ENCODE data around the gene ZNF490. TPM values are rescaled to one million over a fixed set of nuclear protein-coding genes. Genes with fewer than 3 reads are reported as not detected.

Gene ZNF490
- total and polyA plus RNA-seq, 2 of the 4 experiments (the other 2 are of a cell fraction), result 1.7 to 9.0 TPM

DNA sequence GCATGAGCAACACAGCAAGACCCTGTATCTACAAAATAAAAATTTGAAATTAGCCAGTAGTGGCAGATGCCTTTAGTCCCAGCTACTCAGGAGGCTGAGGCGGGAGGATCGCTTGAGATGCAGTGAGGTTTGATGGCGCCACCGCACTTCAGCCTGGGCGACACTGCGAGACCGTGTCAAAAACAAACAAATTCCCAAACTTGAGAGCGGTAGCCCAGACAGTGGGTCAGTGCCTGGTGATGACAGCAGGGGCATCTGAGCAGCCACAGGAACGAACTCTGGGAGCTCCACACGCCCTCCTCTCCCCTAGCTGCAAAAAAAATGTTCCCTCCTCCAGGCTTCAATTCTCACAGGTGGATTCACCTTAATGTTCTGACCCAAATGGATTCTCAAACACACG, 14.1 kb downstream of the ZNF490 start:
- in situ Hi-C loops (cut with MboI; ENCODE audit: low sequenced_read_pairs) (no loop called here), intact Hi-C loops (cut with micrococcal nuclease) (no loop called here), dilution Hi-C loops (cut with HindIII; ENCODE audit: low sequenced_read_pairs, unreplicated experiment) (no loop called here)
- no peaks in the 10 kb centered on the region; a peak in 3 of 4 replicates for H3K79me1 ChIP-seq (ENCODE audit: low read depth in 1 of 2, low read length in 2 of 2)
- H3K18ac ChIP-seq (ENCODE audit: low read depth, low read length), result no peak overlapping the region
- no peak overlapping the region for H2BK5ac ChIP-seq (ENCODE audit: low read depth, low read length, poor library complexity, severe bottlenecking)
- 89% methylated on average over 9 of the region's 11 CpGs; no CpG with 5 or more reads in 1 of the 2 experiments for WGBS, 2 experiments (ENCODE audit: extremely low coverage in 2 of 2, insufficient read length in 1 of 2)
- no peak overlapping the region for H2AK9ac ChIP-seq (replicated peaks; ENCODE audit: low read depth, low read length, poor library complexity)
- H3K27ac ChIP-seq (ENCODE audit: insufficient read depth, low read length), result no peak overlapping the region
- no peak overlapping the region for H2AFZ ChIP-seq (replicated peaks; ENCODE audit: low read length, poor library complexity)
- H2BK20ac ChIP-seq (ENCODE audit: low read depth, low read length), result no peak overlapping the region
- CTCF ChIA-PET, result no interaction called here
- H4K5ac ChIP-seq (ENCODE audit: low read depth, low read length), result no peak overlapping the region
- no peak overlapping the region for H4K8ac ChIP-seq (ENCODE audit: low read depth in 2 of 2, low read length in 2 of 2)
- no peak overlapping the region for H3K14ac ChIP-seq (replicated peaks; ENCODE audit: low read depth, low read length)
- no peak overlapping the region for H4K91ac ChIP-seq (ENCODE audit: insufficient read depth, low read depth, low read length)
- H3K4me1 ChIP-seq (ENCODE audit: control insufficient read depth, insufficient read depth, low read length), result no peaks in the 10 kb centered on the region
- no peak overlapping the region for H2AK5ac ChIP-seq (ENCODE audit: low read depth, low read length)
- H3K36me3 ChIP-seq (ENCODE audit: control insufficient read depth, insufficient read depth, low read length), result peaks cover 12% of the 10 kb centered on the region; the same call in 1 of the 2 replicates
- H3K4me3 ChIP-seq (ENCODE audit: insufficient read depth, low read depth, low read length), result no peak overlapping the region
- H3K27me3 ChIP-seq (ENCODE audit: control insufficient read depth, insufficient read depth, low read length), result no peaks in the 10 kb centered on the region
- no peak for DNase-seq
- no peak overlapping the region for H3K23ac ChIP-seq (ENCODE audit: low read depth, low read length)
- no peak overlapping the region for H3K56ac ChIP-seq (ENCODE audit: extremely low read depth, insufficient read depth, low read length)
- no peaks in the 10 kb centered on the region for H3K9me3 ChIP-seq (ENCODE audit: control insufficient read depth, insufficient read depth, low read length)
- H2BK120ac ChIP-seq (ENCODE audit: low read depth, low read length), result no peak overlapping the region
- no peak overlapping the region for H3K9ac ChIP-seq (ENCODE audit: low read depth, low read length)
- no peak for ATAC-seq (ENCODE audit: low read depth)
- no peak overlapping the region for H3K4me2 ChIP-seq (ENCODE audit: low read depth, low read length)
- no peak overlapping the region for H2BK15ac ChIP-seq (ENCODE audit: low read depth, low read length)
- no TSS peak for BruUV-seq (replicated peaks)
- no peaks in the 10 kb centered on the region; the same call in 1 of the 2 replicates for H4K20me1 ChIP-seq (ENCODE audit: insufficient read depth, low read length)
- no peaks in the 10 kb centered on the region for H3K9me1 ChIP-seq (ENCODE audit: insufficient read depth, low read length)
- POLR2A ChIA-PET (ENCODE audit: unreplicated experiment), result no interaction called here
- no peak for TF ChIP-seq MAZ (IDR thresholded peaks at IDR 0.05; ENCODE audit: borderline replicate concordance, low read depth, low read length)
- TF ChIP-seq, protein P1, sequence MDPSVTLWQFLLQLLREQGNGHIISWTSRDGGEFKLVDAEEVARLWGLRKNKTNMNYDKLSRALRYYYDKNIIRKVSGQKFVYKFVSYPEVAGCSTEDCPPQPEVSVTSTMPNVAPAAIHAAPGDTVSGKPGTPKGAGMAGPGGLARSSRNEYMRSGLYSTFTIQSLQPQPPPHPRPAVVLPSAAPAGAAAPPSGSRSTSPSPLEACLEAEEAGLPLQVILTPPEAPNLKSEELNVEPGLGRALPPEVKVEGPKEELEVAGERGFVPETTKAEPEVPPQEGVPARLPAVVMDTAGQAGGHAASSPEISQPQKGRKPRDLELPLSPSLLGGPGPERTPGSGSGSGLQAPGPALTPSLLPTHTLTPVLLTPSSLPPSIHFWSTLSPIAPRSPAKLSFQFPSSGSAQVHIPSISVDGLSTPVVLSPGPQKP (IDR thresholded peaks at IDR 0.05; ENCODE audit: borderline replicate concordance, low read depth, low read length), result no peak
- TF ChIP-seq FOS (IDR thresholded peaks at IDR 0.05; ENCODE audit: low read depth, low read length), result no peak
- no peak for TF ChIP-seq BHLHE40 (IDR thresholded peaks at IDR 0.05; ENCODE audit: low read depth, low read length)
- TF ChIP-seq CEBPB (IDR thresholded peaks at IDR 0.05; ENCODE audit: low read depth, low read length), result no peak
- no peak for TF ChIP-seq CHD1 (IDR thresholded peaks at IDR 0.05; ENCODE audit: low read depth, low read length)
- TF ChIP-seq RCOR1 (IDR thresholded peaks at IDR 0.05; ENCODE audit: insufficient replicate concordance, low read length), result no peak
- no peak for TF ChIP-seq NFE2L2 (IDR thresholded peaks at IDR 0.05; ENCODE audit: low read depth, low read length)
- TF ChIP-seq RAD21 (IDR thresholded peaks at IDR 0.05; ENCODE audit: low read length), result no peak
- TF ChIP-seq MXI1 (IDR thresholded peaks at IDR 0.05; ENCODE audit: borderline replicate concordance, low read depth, low read length), result no peak
- TF ChIP-seq RFX5 (IDR thresholded peaks at IDR 0.05; ENCODE audit: low read depth, low read length), result no peak
- TF ChIP-seq MAFK (IDR thresholded peaks at IDR 0.05; ENCODE audit: low read depth, low read length), result no peak
- TF ChIP-seq, protein P2, sequence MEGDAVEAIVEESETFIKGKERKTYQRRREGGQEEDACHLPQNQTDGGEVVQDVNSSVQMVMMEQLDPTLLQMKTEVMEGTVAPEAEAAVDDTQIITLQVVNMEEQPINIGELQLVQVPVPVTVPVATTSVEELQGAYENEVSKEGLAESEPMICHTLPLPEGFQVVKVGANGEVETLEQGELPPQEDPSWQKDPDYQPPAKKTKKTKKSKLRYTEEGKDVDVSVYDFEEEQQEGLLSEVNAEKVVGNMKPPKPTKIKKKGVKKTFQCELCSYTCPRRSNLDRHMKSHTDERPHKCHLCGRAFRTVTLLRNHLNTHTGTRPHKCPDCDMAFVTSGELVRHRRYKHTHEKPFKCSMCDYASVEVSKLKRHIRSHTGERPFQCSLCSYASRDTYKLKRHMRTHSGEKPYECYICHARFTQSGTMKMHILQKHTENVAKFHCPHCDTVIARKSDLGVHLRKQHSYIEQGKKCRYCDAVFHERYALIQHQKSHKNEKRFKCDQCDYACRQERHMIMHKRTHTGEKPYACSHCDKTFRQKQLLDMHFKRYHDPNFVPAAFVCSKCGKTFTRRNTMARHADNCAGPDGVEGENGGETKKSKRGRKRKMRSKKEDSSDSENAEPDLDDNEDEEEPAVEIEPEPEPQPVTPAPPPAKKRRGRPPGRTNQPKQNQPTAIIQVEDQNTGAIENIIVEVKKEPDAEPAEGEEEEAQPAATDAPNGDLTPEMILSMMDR (conservative IDR thresholded peaks at IDR 0.05; ENCODE audit: low read depth, low read length), result no peak
- TF ChIP-seq, protein P3, sequence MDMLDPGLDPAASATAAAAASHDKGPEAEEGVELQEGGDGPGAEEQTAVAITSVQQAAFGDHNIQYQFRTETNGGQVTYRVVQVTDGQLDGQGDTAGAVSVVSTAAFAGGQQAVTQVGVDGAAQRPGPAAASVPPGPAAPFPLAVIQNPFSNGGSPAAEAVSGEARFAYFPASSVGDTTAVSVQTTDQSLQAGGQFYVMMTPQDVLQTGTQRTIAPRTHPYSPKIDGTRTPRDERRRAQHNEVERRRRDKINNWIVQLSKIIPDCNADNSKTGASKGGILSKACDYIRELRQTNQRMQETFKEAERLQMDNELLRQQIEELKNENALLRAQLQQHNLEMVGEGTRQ (IDR thresholded peaks at IDR 0.05; ENCODE audit: low read depth, low read length), result no peak
- TF ChIP-seq SMC3 (IDR thresholded peaks at IDR 0.05; ENCODE audit: low read depth, low read length), result no peak
- no peak overlapping the region for H3K4ac ChIP-seq (ENCODE audit: low read depth, low read length)
